Endometrial microvascular endothelial cells (primary cell): ENCODE data around the gene LPCAT1. TPM values are rescaled to one million over a fixed set of nuclear protein-coding genes. Genes with fewer than 3 reads are reported as not detected.
"Not testable (repeated sequence)": the region's sequence is repeated elsewhere in the genome, so short reads cannot be mapped to it uniquely, and the experiment has no call there.

Experiments
- in situ Hi-C: cut with HindIII; loops from 2 replicates; pipeline ENCODE4 v1.10.0; 2017; ENCODE audit warnings: low sequenced_read_pairs, low pct_unique_long_range_greater_than_20kb; ENCODE audit errors: inconsistent ontology term
- total RNA-seq: library from RNA; depleted of rRNA; stranded (reverse); fragments of >200 nt; gene quantifications from one replicate; pipeline ENCODE4 v1.2.3, GENCODE V29; 2015; ENCODE audit errors: inconsistent ontology term

Gene LPCAT1
- total RNA-seq, 1 donor from 2014 or later, result 48.5 TPM

DNA sequence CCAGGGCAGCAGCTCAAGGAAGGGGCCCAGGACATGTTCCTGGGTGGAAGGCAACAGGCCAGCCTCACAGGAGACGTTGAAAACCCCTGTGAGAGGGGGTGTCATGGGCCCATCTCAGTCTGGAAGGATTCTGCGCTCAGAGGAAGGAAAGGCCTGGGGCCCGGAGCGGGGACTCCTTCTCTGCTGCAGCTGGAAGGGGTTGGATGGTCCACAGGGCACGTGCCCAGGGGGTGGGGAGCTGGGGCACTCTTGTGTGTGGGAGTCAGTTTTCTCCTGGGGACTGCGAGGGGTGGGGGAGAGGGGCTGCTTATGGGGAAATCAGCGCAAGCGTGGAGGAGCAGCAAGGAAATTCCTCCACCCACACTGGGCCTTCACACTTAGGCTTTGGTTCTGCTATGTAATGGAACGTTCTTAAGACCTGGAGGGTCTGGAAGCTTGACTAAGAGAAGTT is 2.9 kb upstream of the LPCAT1 start:
- in situ Hi-C loops, result no loop called here

- in situ Hi-C loops, result no loop called here
These were observed 2.5 kb upstream of the LPCAT1 start for GRCh38 chr5:1526190-1526631.

DNA sequence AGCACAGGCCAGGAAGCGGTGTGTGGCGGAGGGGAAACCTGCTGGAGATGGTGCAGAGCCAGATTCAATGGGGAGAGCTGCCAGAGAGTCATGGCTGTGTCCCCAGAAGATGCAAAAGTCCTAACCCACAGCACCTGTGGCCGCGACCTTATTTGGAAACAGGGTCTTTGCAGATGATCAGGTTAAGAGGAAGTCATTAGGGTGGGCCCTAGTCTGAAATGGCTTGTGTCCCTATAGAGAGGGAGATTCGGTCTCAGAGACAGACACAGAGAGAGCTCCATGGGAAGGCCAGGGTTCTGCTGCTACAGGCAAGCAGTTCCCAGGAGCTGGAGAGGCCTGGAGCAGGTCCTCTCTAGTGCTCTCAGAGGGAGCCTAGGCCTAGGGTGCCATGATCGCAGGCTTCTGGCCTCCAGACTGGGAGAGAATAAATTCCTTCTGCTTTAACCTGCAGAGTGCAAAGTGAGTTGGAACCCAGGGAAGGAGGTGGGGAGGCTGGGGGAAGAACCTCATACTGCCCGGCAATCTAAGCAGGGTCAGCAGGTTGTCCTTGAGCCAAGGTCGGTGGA is 1.9 kb upstream of the LPCAT1 start:
- in situ Hi-C loops, result no loop called here

DNA sequence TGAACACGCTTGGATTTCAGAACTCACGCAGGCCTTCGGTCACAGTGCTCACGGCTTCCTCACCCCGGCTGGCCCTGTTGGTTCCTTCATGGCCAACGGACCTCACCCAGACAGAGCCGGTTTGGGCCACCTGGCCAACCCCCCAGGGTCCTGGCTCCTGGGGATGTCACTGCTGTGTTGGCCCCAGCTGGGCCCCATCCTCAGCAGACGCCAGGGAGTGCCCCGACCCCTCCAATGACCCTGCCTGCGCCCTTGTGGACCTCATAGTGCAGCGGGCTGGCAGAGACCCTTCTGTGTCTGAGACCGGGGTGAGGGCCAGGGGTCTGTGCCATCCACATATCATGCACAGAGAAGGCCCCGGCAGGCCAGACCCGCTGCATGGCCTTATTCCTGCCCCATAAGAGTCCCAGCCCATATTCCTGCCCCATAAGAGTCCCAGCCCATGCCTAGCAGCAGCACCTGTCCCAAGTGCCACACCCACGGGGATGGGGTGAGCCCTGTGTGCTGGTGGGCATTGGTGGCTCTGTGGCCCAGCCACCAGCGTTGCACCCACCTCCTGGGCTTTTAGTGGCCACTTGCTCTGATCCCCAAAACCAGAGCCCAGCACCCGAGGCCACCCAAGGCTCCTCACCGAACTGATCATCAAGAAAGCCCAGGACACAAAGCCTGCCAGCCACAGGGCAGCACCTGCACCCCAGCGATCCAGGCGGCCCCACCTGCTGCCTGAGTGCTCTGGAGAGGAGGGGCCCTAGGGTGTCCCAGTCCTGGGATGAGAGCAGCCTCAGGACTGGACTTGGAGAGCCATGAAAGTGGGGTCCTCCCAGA is 1.3 kb upstream of the LPCAT1 start:
- in situ Hi-C loops, result no loop called here

- in situ Hi-C loops, result no loop called here
These were observed 680 bp upstream of the LPCAT1 start for GRCh38 chr5:1524481-1524798.

DNA sequence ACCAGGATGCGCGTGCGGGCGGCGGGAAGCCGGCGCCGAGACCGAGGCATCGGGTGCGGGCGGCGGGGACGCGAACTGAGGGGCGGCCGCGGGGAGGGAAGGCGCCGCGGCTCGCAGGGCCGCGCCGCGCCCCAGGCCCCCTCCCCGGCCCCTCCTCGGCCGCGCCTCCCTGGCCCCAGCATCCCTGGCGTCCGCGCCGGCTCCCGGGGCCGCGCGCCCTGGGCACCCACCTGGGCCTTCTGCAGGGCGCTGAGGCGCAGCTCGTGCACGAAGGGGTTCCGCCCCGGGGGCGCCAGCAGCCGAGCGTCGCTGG is 324 bp downstream of the LPCAT1 start:
- in situ Hi-C loops, result no loop called here

GRCh38 chr5:1522601-1523479 is 920 bp downstream of the LPCAT1 start:
- in situ Hi-C loops, result no loop called here

- in situ Hi-C loops, result no loop called here
These were observed 1.8 kb downstream of the LPCAT1 start for GRCh38 chr5:1521671-1522600.

- in situ Hi-C loops, result no loop called here
These were observed 2.8 kb downstream of the LPCAT1 start for GRCh38 chr5:1520791-1521453.

- in situ Hi-C loops, result no loop called here
These were observed 4.0 kb downstream of the LPCAT1 start for GRCh38 chr5:1519631-1520210.

DNA sequence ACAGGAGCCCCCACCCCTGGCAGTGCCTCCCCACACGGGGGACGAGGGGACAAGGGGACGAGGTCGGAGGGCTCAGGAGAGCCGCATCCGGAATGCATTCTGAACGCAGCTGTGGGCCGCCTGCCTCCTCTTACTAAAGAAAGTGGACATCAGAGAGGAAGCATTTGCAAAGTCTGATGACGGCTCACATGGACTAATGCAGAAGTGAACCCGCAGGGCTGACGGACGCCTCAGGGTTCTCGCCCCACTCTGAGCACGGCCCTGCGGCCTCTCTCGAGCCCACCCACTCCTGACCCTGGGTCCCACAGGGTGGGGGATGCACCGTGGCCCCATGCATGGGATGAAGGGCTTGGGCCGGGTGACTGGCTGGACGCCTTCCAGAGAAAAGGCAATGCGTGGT is 5.9 kb downstream of the LPCAT1 start:
- in situ Hi-C loops, result no loop called here

DNA sequence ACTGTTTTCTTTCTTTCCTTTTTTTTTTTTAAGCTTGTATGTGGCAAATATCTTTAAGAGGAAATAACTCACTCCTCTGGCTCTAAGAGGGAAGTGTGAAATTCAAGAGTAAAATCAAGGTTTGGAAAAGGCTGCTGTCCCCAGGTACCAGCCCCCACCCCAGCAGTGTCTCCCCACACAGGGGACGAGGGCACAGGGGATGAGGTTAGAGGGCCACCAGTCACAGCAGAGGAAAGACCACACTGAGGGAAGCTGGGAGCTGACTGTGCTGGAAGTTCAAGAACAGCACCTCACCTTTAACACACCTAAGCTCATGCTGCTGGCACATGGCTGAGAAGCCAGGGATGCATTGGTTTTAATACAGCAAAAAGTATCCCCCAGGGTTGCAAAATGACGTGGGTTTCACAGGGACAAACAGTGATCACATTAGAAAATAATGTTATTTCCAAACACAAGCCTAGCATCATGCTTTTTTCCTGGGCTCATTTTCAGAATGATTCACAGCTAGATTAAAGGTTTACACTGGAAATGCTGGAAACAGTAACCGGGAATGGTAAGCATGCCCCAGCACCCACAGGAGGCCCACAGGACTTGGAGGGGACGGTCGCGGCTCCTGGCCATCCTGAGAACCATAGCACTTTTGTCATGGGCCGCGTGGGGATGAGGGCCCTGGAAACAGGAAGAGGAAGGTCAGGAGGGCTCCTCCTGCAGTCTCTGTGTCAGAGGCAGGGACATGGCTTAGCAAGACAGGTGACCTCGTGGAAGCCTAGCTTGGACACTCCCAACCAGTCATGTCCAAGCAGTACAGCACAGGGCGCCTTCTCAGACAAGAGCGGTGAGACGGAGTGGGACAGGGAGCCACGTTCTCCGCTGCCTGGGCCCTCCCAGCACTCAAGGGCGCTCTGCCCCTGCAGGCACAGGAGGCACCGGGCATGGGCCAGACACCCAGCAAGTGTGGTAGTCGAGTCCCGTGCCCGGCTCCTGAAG is 6.9 kb downstream of the LPCAT1 start:
- in situ Hi-C loops, result no loop called here

- in situ Hi-C loops, result no loop called here
These were observed 7.7 kb downstream of the LPCAT1 start for GRCh38 chr5:1515921-1516571.

- in situ Hi-C loops, result no loop called here
These were observed 8.3 kb downstream of the LPCAT1 start for GRCh38 chr5:1515311-1515920.

GRCh38 chr5:1514819-1515310 is 8.9 kb downstream of the LPCAT1 start:
- in situ Hi-C loops, result not testable (repeated sequence)
